PC-3 (cell line): ENCODE results near the gene MAGEA3. TPM values are rescaled to one million over a fixed set of nuclear protein-coding genes. Genes with fewer than 3 reads are reported as not detected.
"Not testable (repeated sequence)": the region's sequence is repeated elsewhere in the genome, so short reads cannot be mapped to it uniquely, and the experiment has no call there.

Source experiments
- ATAC-seq: fragments of 200-7000 bp; cut with Tn5 transposase; 2 replicates; pipeline ENCODE4 v1.9.1; 2020; ENCODE audit warnings: mild to moderate bottlenecking, moderate library complexity
- BruUV-seq: library from RNA; stranded (reverse); fragments of 400-500 nt; replicated peaks from 2 replicates; lab custom pipeline; 2021; lab: Mats Ljungman, UMichigan
- CTCF ChIA-PET: fragments of 300-600 bp; sonication (Branson Sonifier 250); formaldehyde crosslinking; loops from one replicate; lab custom pipeline; 2022; ENCODE audit warnings: antibody characterized with exemption; lab: Charles Lee
- POLR2A ChIA-PET: fragments of 300-600 bp; sonication (Branson Sonifier 250); formaldehyde crosslinking; loops from one replicate; lab custom pipeline; 2022; ENCODE audit warnings: antibody characterized with exemption; ENCODE audit not compliant: unreplicated experiment; lab: Charles Lee
- DNase-seq: peaks from one replicate; pipeline ENCODE4 v3.0.0-alpha.2; 2015
- H2AFZ ChIP-seq: fragments of 300-600 bp; sonication (generic); 2 replicates; pipeline ENCODE4 v1.6.0; 2016; ENCODE audit warnings: antibody characterized with exemption, low read length
- H3F3A ChIP-seq: fragments of 300-600 bp; sonication (generic); one replicate; pipeline ENCODE4 v1.6.0; 2017; ENCODE audit warnings: antibody characterized with exemption, low read length, control low read depth, mild to moderate bottlenecking; ENCODE audit not compliant: unreplicated experiment
- H3K27ac ChIP-seq: fragments of 300-600 bp; sonication (generic); 2 replicates; pipeline ENCODE4 v1.5.1; 2016; ENCODE audit warnings: mild to moderate bottlenecking, low read length
- H3K27me3 ChIP-seq: fragments of 300-600 bp; sonication (generic); 2 replicates; pipeline ENCODE4 v1.6.1; 2016; ENCODE audit warnings: low read length, mixed read lengths
- H3K36me3 ChIP-seq: fragments of 300-600 bp; sonication (generic); 2 replicates; pipeline ENCODE4 v1.6.1; 2016; ENCODE audit warnings: low read depth, mixed run types, low read length, mixed read lengths
- H3K4me1 ChIP-seq: fragments of 300-600 bp; sonication (generic); 2 replicates; pipeline ENCODE4 v1.5.1; 2016; ENCODE audit warnings: low read length; ENCODE audit not compliant: insufficient read depth
- H3K4me2 ChIP-seq: fragments of 300-600 bp; sonication (generic); 2 replicates; pipeline ENCODE4 v1.6.0; 2016; ENCODE audit warnings: low read length
- H3K4me3 ChIP-seq: fragments of 300-600 bp; sonication (generic); 2 replicates; pipeline ENCODE4 v1.5.1; 2016; ENCODE audit warnings: mild to moderate bottlenecking, low read length, mixed read lengths
- H3K79me2 ChIP-seq: fragments of 300-600 bp; sonication (generic); 2 replicates; pipeline ENCODE4 v1.6.1; 2017; ENCODE audit warnings: low read length, mixed read lengths
- H3K9ac ChIP-seq: fragments of 300-600 bp; sonication (generic); 2 replicates; pipeline ENCODE4 v1.6.0; 2016; ENCODE audit warnings: mild to moderate bottlenecking, low read length
- H3K9me2 ChIP-seq: fragments of 300-600 bp; sonication (generic); replicated peaks from 2 replicates; pipeline ENCODE4 v1.6.1; 2016; ENCODE audit warnings: mixed run types, low read length, mixed read lengths
- H3K9me3 ChIP-seq: fragments of 300-600 bp; sonication (generic); 2 replicates; pipeline ENCODE4 v1.6.1; 2016; ENCODE audit warnings: low read length, mixed read lengths
- H4K20me1 ChIP-seq: fragments of 300-600 bp; sonication (generic); 2 replicates; pipeline ENCODE4 v1.6.1; 2016; ENCODE audit warnings: low read length, mixed read lengths
- CTCF ChIP-seq: fragments of 300-600 bp; sonication (generic); conservative IDR thresholded peaks from 2 replicates; pipeline ENCODE4 v1.5.1; 2017; ENCODE audit warnings: antibody characterized with exemption, low read depth, mild to moderate bottlenecking, low read length
- EZH2 ChIP-seq: fragments of 300-600 bp; sonication (generic); IDR thresholded peaks from one replicate; pipeline ENCODE4 v1.6.1; 2017; ENCODE audit warnings: antibody characterized with exemption, mild to moderate bottlenecking, low read length; ENCODE audit not compliant: unreplicated experiment
- EZH2phosphoT487 ChIP-seq: fragments of 300-600 bp; sonication (generic); IDR thresholded peaks from 2 replicates; pipeline ENCODE4 v1.6.1; 2018; ENCODE audit warnings: mild to moderate bottlenecking, antibody characterized with exemption, low read length, borderline replicate concordance
- intact Hi-C: fragments of 100-400 bp; cut with micrococcal nuclease; formaldehyde crosslinking; loops from 2 replicates; pipeline ENCODE4 v1.9.0; 2023
- total RNA-seq: library from RNA; depleted of rRNA; stranded (reverse); fragments of >200 nt; gene quantifications from 2 replicates; pipeline ENCODE4 v1.2.3, GENCODE V29; 2014

MAGEA3 gene
- total RNA-seq, 1 experiment from 2014 or later = 3.0 TPM

- no peak overlapping the region for H3K4me3 ChIP-seq
- no peaks in the 10 kb centered on the region for H4K20me1 ChIP-seq
- ATAC-seq (no peak), DNase-seq (no peak)
- H3K9me3 ChIP-seq = no peaks in the 10 kb centered on the region
- no peak overlapping the region for H3K4me2 ChIP-seq
- intact Hi-C loops = no loop called here
- no peak for TF ChIP-seq EZH2phosphoT487
- CTCF ChIA-PET = no interaction called here
- no TSS peak for BruUV-seq
- no peak overlapping the region for H3K27ac ChIP-seq
- POLR2A ChIA-PET = no interaction called here
- no peaks in the 10 kb centered on the region for H3K79me2 ChIP-seq
- H3K9me2 ChIP-seq = no peaks in the 10 kb centered on the region
- H3K27me3 ChIP-seq = peaks cover 10% of the 10 kb centered on the region
- no peaks in the 10 kb centered on the region for H3K36me3 ChIP-seq
- no peaks in the 10 kb centered on the region for H3K4me1 ChIP-seq
- H3K9ac ChIP-seq = no peak overlapping the region
- H2AFZ ChIP-seq = no peak overlapping the region
- H3F3A ChIP-seq = no peaks in the 10 kb centered on the region
Observed at GRCh38 chrX:152725409-152725808, 26.8 kb downstream of the MAGEA3 start.

- CTCF ChIA-PET = no interaction called here
- no peaks in the 10 kb centered on the region for H3K36me3 ChIP-seq
- no peak within 1 kb of the TSS for H3K4me3 ChIP-seq
- ATAC-seq (no peak), DNase-seq (no peak)
- H3K9me3 ChIP-seq = no peaks in the 10 kb centered on the region
- POLR2A ChIA-PET = no interaction called here
- H3K27me3 ChIP-seq = peaks cover 28% of the 10 kb centered on the region
- no TSS peak for BruUV-seq
- no peaks in the 10 kb centered on the region for H4K20me1 ChIP-seq
- no peak within 1 kb of the TSS for H3K27ac ChIP-seq
- no peaks in the 10 kb centered on the region for H3K9me2 ChIP-seq
- no peak within 1 kb of the TSS for H3K4me2 ChIP-seq
- TF ChIP-seq EZH2phosphoT487 = no peak
- TF ChIP-seq CTCF = no peak
- no peak for TF ChIP-seq EZH2
- intact Hi-C loops = no loop called here
- H3K4me1 ChIP-seq = no peaks in the 10 kb centered on the region
- no peak within 1 kb of the TSS for H2AFZ ChIP-seq
- no peaks in the 10 kb centered on the region for H3K79me2 ChIP-seq
- H3K9ac ChIP-seq = no peak within 1 kb of the TSS
- no peaks in the 10 kb centered on the region for H3F3A ChIP-seq
Observed at GRCh38 chrX:152733261-152733975, 34.8 kb downstream of the MAGEA3 start, which contains the start of the genes CSAG1 and MAGEA12. TSS of gene CSAG1 (minus strand) at chrX:152733721. CDS start at chrX:152732460, 1,261 bp downstream. TSS of gene MAGEA12 (plus strand) at chrX:152733757. CDS start at chrX:152736162, 2,405 bp downstream.

GRCh38 chrX:152734143-152734858, 35.7 kb downstream of the MAGEA3 start:
- DNase-seq, H3K4me2 ChIP-seq, intact Hi-C loops, H3K36me3 ChIP-seq, H3K9me3 ChIP-seq, H3K4me3 ChIP-seq, ATAC-seq, H3K9ac ChIP-seq, H3F3A ChIP-seq, H3K9me2 ChIP-seq, BruUV-seq, H4K20me1 ChIP-seq, H3K27ac ChIP-seq, H3K79me2 ChIP-seq, H2AFZ ChIP-seq, H3K4me1 ChIP-seq, CTCF ChIA-PET, POLR2A ChIA-PET: not testable (repeated sequence)
- H3K27me3 ChIP-seq = peaks cover 31% of the 10 kb centered on the region
